Stimulated activated CD4-positive, alpha-beta T cell treated with anti-CD3 and anti-CD28 coated beads, Interleukin-15, amount 100 ng/mL, for 24 hours (primary cell): ENCODE results near the gene FUT9.

ENCODE experiments used
- DNase-seq: peaks from one replicate; pipeline ENCODE4 v3.0.0-alpha.2; 2020

Gene FUT9

GRCh38 chr6:96015518-96016333 is at the start of gene FUT9:
TSS of gene FUT9 (plus strand) at chr6:96015974. CDS start at chr6:96203156, 187,182 bp downstream.
- DNase-seq: no peak

GRCh38 chr6:95967594-95967993 is 48.2 kb upstream of the FUT9 start:
- no peak for DNase-seq

- no peak for DNase-seq
These were observed 41.8 kb upstream of the FUT9 start for GRCh38 chr6:95973976-95974375.

GRCh38 chr6:95978230-95978629 is 37.5 kb upstream of the FUT9 start:
- DNase-seq: no peak

- DNase-seq: no peak
These were observed 23.9 kb upstream of the FUT9 start for GRCh38 chr6:95991906-95992305.

- no peak for DNase-seq
These were observed 21.6 kb upstream of the FUT9 start for GRCh38 chr6:95994151-95994550.

- no peak for DNase-seq
These were observed 17.6 kb upstream of the FUT9 start for GRCh38 chr6:95998133-95998532.

GRCh38 chr6:96001891-96002575 is 13.7 kb upstream of the FUT9 start:
- DNase-seq: no peak

GRCh38 chr6:96002576-96002910 is 13.2 kb upstream of the FUT9 start:
- DNase-seq: no peak

GRCh38 chr6:96002912-96003311 is 12.9 kb upstream of the FUT9 start:
- no peak for DNase-seq

- no peak for DNase-seq
These were observed 8.1 kb upstream of the FUT9 start for GRCh38 chr6:96007663-96008062.

- DNase-seq: no peak
These were observed 2.2 kb upstream of the FUT9 start for GRCh38 chr6:96013531-96013930.

- DNase-seq: no peak
These were observed 792 bp upstream of the FUT9 start for GRCh38 chr6:96014846-96015517.

GRCh38 chr6:96016334-96017069 is 728 bp downstream of the FUT9 start:
- no peak for DNase-seq

GRCh38 chr6:96017070-96017359 is 1.2 kb downstream of the FUT9 start:
- no peak for DNase-seq

GRCh38 chr6:96022225-96022624 is 6.5 kb downstream of the FUT9 start:
- no peak for DNase-seq

GRCh38 chr6:96032661-96033060 is 16.9 kb downstream of the FUT9 start:
- DNase-seq: no peak

GRCh38 chr6:96051555-96051954 is 35.8 kb downstream of the FUT9 start:
- DNase-seq: no peak

- no peak for DNase-seq
These were observed 42.3 kb downstream of the FUT9 start for GRCh38 chr6:96058082-96058481.

- DNase-seq: no peak
These were observed 43.8 kb downstream of the FUT9 start for GRCh38 chr6:96059586-96059985.

- no peak for DNase-seq
These were observed 44.5 kb downstream of the FUT9 start for GRCh38 chr6:96060249-96060648.

- no peak for DNase-seq
These were observed 49.4 kb downstream of the FUT9 start for GRCh38 chr6:96065213-96065612.

GRCh38 chr6:96066376-96066775 is 50.6 kb downstream of the FUT9 start:
- DNase-seq: no peak

- no peak for DNase-seq
These were observed 57.8 kb downstream of the FUT9 start for GRCh38 chr6:96073555-96073954.
